K562 (cell line): ENCODE data around the gene SLC9A7.

Experiments
- CC2D1A ChIP-seq: fragments of 450-650 bp; IDR thresholded peaks from 2 replicates; pipeline ENCODE4 v1.6.1; 2017; ENCODE audit warnings: mild to moderate bottlenecking
- CLOCK ChIP-seq: fragments of 250-450 bp; sonication (Bioruptor Pico); IDR thresholded peaks from 2 replicates; pipeline ENCODE4 v1.4.0; 2020; ENCODE audit warnings: mild to moderate bottlenecking, moderate library complexity, borderline replicate concordance
- CREM ChIP-seq: IDR thresholded peaks from 2 replicates; pipeline ENCODE4 v1.6.1; 2014; ENCODE audit warnings: antibody characterized with exemption, low read depth
- FOS ChIP-seq: IDR thresholded peaks from 3 replicates; pipeline ENCODE4 v1.6.1; 2011; ENCODE audit not compliant: insufficient read length; ENCODE audit errors: extremely low read depth
- ILK ChIP-seq: fragments of 450-650 bp; IDR thresholded peaks from 2 replicates; pipeline ENCODE4 v1.6.1; 2016; ENCODE audit warnings: missing genetic modification characterization, low read depth, mild to moderate bottlenecking, missing compliant biosample characterization, moderate library complexity, borderline replicate concordance
- RFX5 ChIP-seq: IDR thresholded peaks from 2 replicates; pipeline ENCODE4 v1.6.1; 2011; ENCODE audit warnings: low read depth, mild to moderate bottlenecking, improper control_type of control experiment, low read length
- TAF1 ChIP-seq: IDR thresholded peaks from 2 replicates; pipeline ENCODE4 v1.6.1; 2011; ENCODE audit warnings: mild to moderate bottlenecking, low read length, moderate library complexity; ENCODE audit not compliant: insufficient read depth, control insufficient read depth, severe bottlenecking; ENCODE audit errors: extremely low read depth
- ZFP36 ChIP-seq: fragments of 150-350 bp; IDR thresholded peaks from 2 replicates; pipeline ENCODE4 v1.6.1; 2018; ENCODE audit warnings: low read length, low read depth; ENCODE audit not compliant: partially characterized antibody
- ZNF586 ChIP-seq: fragments of 450-650 bp; formaldehyde crosslinking; conservative IDR thresholded peaks from 2 replicates; pipeline ENCODE4 v1.4.0; 2020; ENCODE audit warnings: mild to moderate bottlenecking, moderate library complexity
- TF ChIP-seq, protein P1 (sequence below), 3 experiments: IDR thresholded peaks in 2 of 3; conservative IDR thresholded peaks in 1 of 3; 2 replicates each; pipeline ENCODE4 v1.5.1; 2011 to 2012; ENCODE audit warnings: low read length in 3 of 3, mild to moderate bottlenecking in 3 of 3, control low read depth in 2 of 3, improper control_type of control experiment in 1 of 3, inconsistent platforms in 1 of 3, low read depth in 1 of 3, mixed read lengths in 1 of 3, moderate library complexity in 1 of 3; ENCODE audit not compliant: insufficient read depth in 2 of 3
- TF ChIP-seq, protein P2 (sequence below): sonication (generic); formaldehyde crosslinking; IDR thresholded peaks from 2 replicates; pipeline ENCODE4 v1.8.0; 2023; ENCODE audit warnings: mild to moderate bottlenecking, missing genetic modification reagents

- TF ChIP-seq CC2D1A, result no peak
- no peak for TF ChIP-seq RFX5
- no peak for TF ChIP-seq FOS
- TF ChIP-seq, protein P1, sequence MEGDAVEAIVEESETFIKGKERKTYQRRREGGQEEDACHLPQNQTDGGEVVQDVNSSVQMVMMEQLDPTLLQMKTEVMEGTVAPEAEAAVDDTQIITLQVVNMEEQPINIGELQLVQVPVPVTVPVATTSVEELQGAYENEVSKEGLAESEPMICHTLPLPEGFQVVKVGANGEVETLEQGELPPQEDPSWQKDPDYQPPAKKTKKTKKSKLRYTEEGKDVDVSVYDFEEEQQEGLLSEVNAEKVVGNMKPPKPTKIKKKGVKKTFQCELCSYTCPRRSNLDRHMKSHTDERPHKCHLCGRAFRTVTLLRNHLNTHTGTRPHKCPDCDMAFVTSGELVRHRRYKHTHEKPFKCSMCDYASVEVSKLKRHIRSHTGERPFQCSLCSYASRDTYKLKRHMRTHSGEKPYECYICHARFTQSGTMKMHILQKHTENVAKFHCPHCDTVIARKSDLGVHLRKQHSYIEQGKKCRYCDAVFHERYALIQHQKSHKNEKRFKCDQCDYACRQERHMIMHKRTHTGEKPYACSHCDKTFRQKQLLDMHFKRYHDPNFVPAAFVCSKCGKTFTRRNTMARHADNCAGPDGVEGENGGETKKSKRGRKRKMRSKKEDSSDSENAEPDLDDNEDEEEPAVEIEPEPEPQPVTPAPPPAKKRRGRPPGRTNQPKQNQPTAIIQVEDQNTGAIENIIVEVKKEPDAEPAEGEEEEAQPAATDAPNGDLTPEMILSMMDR (IDR thresholded peaks at IDR 0.05 in 2 of 3, conservative IDR thresholded peaks at IDR 0.05 in 1 of 3; ENCODE audit: insufficient read depth in 2 of 3, low read depth in 1 of 3, low read length in 3 of 3), result no peak
- no peak for TF ChIP-seq ILK (tag)
- TF ChIP-seq TAF1, result no peak
- TF ChIP-seq ZNF586 (CRISPR knock-in tag), result no peak
- no peak for TF ChIP-seq ZFP36
- no peak for TF ChIP-seq CLOCK (CRISPR knock-in tag)
- TF ChIP-seq, protein P2, sequence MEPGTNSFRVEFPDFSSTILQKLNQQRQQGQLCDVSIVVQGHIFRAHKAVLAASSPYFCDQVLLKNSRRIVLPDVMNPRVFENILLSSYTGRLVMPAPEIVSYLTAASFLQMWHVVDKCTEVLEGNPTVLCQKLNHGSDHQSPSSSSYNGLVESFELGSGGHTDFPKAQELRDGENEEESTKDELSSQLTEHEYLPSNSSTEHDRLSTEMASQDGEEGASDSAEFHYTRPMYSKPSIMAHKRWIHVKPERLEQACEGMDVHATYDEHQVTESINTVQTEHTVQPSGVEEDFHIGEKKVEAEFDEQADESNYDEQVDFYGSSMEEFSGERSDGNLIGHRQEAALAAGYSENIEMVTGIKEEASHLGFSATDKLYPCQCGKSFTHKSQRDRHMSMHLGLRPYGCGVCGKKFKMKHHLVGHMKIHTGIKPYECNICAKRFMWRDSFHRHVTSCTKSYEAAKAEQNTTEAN, result no peak
- no peak for TF ChIP-seq CREM
Observed at GRCh38 chrX:46737462-46737861, 21.5 kb downstream of the SLC9A7 start.
